Activated CD8-positive, alpha-beta memory T cell treated with anti-CD3 and anti-CD28 coated beads, Interleukin-2, amount 50 U/mL, for 4 hours (primary cell): ENCODE data around the gene DOCK4.

Experiments
- DNase-seq: peaks from one replicate; pipeline ENCODE4 v3.0.0-alpha.2; 2020

The DOCK4 gene

GRCh38 chr7:111784296-111784695 is 421.9 kb downstream of the DOCK4 start:
- no peak for DNase-seq

- no peak for DNase-seq
Measured at GRCh38 chr7:111783854-111784253, 422.3 kb downstream of the DOCK4 start.

GRCh38 chr7:111780527-111780926 is 425.7 kb downstream of the DOCK4 start:
- no peak for DNase-seq

GRCh38 chr7:111775206-111775605 is 431.0 kb downstream of the DOCK4 start:
- no peak for DNase-seq

GRCh38 chr7:111772716-111773115 is 433.5 kb downstream of the DOCK4 start:
- DNase-seq, result no peak

- no peak for DNase-seq
Measured at GRCh38 chr7:111771638-111772037, 434.6 kb downstream of the DOCK4 start.

- DNase-seq, result no peak
Measured at GRCh38 chr7:111770116-111770515, 436.1 kb downstream of the DOCK4 start.

GRCh38 chr7:111765751-111766643 is 440.2 kb downstream of the DOCK4 start:
- no peak for DNase-seq

- no peak for DNase-seq
Measured at GRCh38 chr7:111763221-111763801, 442.9 kb downstream of the DOCK4 start.

- no peak for DNase-seq
Measured at GRCh38 chr7:111762799-111763198, 443.4 kb downstream of the DOCK4 start.

GRCh38 chr7:111762211-111762610 is 444.0 kb downstream of the DOCK4 start:
- no peak for DNase-seq

GRCh38 chr7:111760043-111760442 is 446.2 kb downstream of the DOCK4 start:
- DNase-seq, result no peak

GRCh38 chr7:111758332-111758731 is 447.9 kb downstream of the DOCK4 start:
- DNase-seq, result no peak

GRCh38 chr7:111756687-111757178 is 449.5 kb downstream of the DOCK4 start:
- DNase-seq, result no peak

GRCh38 chr7:111755383-111755782 is 450.8 kb downstream of the DOCK4 start:
- no peak for DNase-seq

GRCh38 chr7:111753968-111754367 is 452.2 kb downstream of the DOCK4 start:
- DNase-seq, result no peak

GRCh38 chr7:111752022-111752582 is 454.1 kb downstream of the DOCK4 start:
- peak; percentile 33 for DNase-seq

- DNase-seq, result no peak
Measured at GRCh38 chr7:111750878-111751277, 455.3 kb downstream of the DOCK4 start.

- no peak for DNase-seq
Measured at GRCh38 chr7:111750228-111750627, 456.0 kb downstream of the DOCK4 start.

GRCh38 chr7:111749625-111750024 is 456.6 kb downstream of the DOCK4 start:
- DNase-seq, result no peak

- no peak for DNase-seq
Measured at GRCh38 chr7:111747718-111748117, 458.5 kb downstream of the DOCK4 start.

- no peak for DNase-seq
Measured at GRCh38 chr7:111746950-111747349, 459.2 kb downstream of the DOCK4 start.

GRCh38 chr7:111744501-111745155 is 461.6 kb downstream of the DOCK4 start:
- no peak for DNase-seq
